ENCODE measurements around the gene NDE1. TPM values are rescaled to one million over a fixed set of nuclear protein-coding genes. Genes with fewer than 3 reads are reported as not detected.
"Not testable (repeated sequence)": the region's sequence is repeated elsewhere in the genome, so short reads cannot be mapped to it uniquely, and the experiment has no call there.

NDE1 gene
- total RNA-seq, 1 experiment from 2014 or later = 20.4 TPM

DNA sequence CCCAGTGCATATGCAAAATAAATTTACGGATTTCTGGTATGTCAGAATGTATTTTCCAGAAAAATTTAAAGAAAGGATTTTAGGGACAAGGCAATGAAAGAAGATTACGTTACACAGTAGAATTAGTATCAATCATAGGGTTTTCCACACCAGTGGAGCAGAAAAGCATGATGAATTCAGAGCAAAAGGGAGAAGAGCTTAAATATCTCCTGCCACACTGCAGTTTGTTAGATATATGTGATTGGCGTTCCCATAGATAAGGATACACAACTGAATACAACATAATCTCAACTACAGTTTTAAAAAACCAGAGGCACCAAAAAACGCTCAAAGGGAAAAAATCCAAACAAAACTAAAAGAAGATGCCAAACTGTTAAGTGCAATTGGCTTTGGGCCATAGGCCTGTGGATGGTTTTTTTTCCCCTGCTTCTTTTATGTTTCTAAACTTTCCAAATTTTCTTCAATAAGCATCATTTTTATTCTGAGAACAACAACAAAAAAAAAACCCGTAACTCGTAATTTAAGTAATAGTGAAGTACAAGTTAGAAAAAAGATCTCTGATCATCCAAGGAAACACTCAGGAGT is 29.3 kb upstream of the NDE1 start:
- no peak for DNase-seq (ENCODE audit: low spot score)

- DNase-seq (ENCODE audit: low spot score) = no peak
These were observed 28.6 kb upstream of the NDE1 start for GRCh38 chr16:15621456-15621855.

DNA sequence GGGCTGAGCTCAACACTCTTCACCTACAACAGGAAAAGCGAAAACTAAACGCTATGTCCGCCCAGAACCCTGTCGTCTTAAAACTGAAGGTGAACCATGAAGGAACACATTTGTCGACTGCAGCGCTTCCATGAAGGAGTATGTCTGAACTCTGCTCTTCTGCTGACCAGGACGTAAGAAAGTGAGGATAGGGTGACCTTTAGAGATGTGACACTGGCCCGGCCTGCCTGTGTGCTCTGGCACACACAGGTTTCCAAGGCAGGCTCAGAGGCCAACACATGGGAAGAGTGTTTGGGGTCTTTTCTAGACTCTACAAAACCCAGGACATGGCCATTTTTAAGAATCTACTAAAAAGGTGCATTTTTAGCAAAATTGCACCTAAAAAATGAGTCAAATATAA is 28.2 kb upstream of the NDE1 start:
- no peak for DNase-seq (ENCODE audit: low spot score)

- no peak for DNase-seq (ENCODE audit: low spot score)
These were observed 18.2 kb upstream of the NDE1 start for GRCh38 chr16:15631730-15632409.

DNA sequence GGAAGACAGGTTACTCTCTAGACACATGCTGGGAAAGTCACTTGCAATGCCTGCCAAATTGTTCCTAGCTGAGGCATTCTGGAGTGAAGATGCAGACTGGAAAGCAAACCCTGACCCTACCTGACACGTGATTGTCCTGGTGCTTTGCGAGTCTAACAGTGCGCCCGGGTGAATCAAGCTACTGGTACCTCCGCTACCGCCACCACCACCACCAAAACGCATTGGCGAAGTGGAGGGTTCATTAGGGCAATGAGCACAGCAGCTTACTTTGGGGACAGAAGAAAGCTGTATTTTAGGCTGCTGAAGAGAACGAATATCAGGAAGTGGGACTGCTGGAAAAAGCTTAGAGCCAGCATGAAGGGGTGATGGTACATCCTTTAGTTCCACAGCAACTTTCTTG is 14.1 kb upstream of the NDE1 start:
- no peak for DNase-seq (ENCODE audit: low spot score)

DNA sequence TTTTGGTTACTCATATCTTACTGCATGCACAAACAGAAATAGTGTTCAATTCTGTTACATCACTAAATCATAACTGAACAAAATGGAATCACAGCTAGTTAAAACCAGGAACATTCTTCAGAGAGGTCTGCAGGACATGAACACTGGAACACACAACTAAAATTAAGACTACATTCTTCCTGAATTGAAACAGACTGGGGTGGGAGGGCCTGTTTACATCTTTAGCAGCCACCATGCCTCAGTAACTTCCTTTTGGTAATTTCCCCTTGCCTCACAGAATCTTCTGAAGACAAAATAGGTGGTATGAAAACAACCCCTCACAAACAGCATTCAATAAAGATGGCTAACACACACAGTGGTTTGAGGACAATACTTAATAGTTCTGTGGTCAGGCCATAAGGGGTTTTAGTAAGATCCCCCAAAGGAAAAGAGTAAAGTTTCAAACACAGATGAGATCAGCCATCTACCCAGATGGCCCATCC is 13.6 kb upstream of the NDE1 start:
- no peak for DNase-seq (ENCODE audit: low spot score)

- DNase-seq (ENCODE audit: low spot score) = no peak
These were observed 10.9 kb upstream of the NDE1 start for GRCh38 chr16:15639061-15639568.

DNA sequence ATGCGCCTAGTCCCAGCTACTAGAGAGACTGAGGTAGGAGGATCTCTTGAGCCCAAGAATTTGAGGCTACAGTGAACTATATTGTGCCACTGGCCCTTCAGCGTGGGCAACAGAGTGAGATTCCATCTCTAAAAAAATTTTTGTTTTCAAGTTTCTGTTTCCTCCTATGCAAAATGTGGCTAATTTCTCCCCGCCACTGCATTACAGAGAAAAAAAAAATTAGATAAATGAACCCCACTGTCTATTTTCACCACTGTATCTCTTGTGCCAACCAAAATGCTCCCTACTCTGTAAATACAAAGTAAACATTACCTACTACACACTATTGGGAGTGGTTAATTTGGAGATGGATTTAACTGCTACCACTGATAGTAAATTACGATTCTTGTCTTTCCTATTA is 9.1 kb upstream of the NDE1 start:
- no peak for DNase-seq (ENCODE audit: low spot score)

DNA sequence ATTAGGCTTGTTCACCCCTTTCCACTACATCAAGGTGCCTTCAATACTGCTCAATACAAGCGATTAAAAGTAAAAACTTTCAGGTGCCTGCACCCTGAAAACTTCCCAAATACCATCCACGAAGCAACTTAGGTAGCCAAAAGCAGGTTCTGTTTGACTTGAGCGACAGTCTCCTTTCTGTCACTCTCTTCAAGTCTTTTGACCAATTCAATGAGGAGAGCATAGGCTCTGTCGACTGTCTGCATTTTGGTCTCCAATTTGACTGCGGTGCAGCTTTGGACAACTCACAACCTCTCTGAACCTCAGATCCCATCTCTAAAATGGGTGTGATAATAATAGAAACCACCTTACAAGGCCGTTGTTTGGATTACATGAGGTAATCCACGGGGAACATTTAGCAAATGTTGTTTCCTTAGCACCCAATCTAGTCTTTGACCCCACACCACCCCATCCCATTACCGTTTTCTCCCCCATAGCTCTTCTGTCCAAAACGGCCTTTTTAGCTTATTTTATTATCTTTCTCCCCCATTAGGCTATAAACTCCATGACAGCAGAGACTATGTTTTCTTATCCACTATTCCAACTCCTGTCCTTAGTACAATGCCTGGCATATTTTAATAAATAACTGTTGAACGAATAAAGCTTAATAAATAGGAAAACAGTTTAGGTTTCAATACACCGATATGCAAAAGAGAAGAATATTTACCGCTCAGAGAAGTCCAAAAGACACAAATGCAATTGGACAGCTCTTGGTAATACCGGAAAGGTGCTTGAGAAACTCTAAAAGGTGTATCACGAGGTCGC is 8.1 kb upstream of the NDE1 start:
- DNase-seq (ENCODE audit: low spot score) = no peak

GRCh38 chr16:15642557-15643047 is 7.4 kb upstream of the NDE1 start:
- DNase-seq (ENCODE audit: low spot score) = peak; percentile 34

GRCh38 chr16:15643048-15643945 is 6.7 kb upstream of the NDE1 start, which contains the start of gene MARF1:
TSS of gene MARF1 (minus strand) at chr16:15643154. CDS start at chr16:15639233, 3,921 bp downstream.
- peak; percentile 85 for DNase-seq (ENCODE audit: low spot score)

GRCh38 chr16:15643946-15644250 is 6.1 kb upstream of the NDE1 start:
- no peak for DNase-seq (ENCODE audit: low spot score)

DNA sequence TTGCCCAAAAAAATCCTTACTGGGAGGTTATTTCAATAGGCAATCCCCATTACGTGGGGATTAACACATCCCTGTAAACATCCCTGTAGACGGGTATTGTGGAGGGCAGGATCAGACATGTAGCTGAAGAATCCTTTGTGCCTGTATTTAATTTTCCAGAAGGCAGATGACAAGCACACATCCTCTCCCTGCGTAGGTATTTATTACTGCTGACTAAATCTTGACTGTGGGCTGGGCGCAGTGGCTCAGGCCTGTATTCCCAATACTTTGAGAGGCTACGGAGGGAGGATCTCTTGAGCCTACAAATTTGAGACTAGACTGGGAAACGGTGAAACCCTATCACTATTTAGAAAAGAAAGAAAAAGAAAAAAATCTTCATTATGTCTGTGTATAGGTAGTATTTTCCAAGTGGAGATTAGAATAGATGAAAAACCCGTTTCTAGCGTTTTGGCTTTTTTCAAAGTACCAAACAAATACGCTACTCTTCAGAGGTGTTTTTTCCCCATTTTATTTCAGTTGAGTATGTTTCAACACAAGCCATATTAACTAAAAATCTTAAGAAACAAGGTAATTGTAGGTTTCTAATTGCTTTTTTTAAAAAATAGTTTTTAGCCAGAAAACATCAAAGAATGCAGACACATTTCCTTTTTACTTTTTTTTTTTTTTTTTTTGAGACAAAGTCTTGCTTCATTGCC is 5.6 kb upstream of the NDE1 start:
- no peak for DNase-seq (ENCODE audit: low spot score)

- DNase-seq (ENCODE audit: low spot score) = peak; percentile 89
These were observed 5.0 kb upstream of the NDE1 start for GRCh38 chr16:15644962-15645465.

DNA sequence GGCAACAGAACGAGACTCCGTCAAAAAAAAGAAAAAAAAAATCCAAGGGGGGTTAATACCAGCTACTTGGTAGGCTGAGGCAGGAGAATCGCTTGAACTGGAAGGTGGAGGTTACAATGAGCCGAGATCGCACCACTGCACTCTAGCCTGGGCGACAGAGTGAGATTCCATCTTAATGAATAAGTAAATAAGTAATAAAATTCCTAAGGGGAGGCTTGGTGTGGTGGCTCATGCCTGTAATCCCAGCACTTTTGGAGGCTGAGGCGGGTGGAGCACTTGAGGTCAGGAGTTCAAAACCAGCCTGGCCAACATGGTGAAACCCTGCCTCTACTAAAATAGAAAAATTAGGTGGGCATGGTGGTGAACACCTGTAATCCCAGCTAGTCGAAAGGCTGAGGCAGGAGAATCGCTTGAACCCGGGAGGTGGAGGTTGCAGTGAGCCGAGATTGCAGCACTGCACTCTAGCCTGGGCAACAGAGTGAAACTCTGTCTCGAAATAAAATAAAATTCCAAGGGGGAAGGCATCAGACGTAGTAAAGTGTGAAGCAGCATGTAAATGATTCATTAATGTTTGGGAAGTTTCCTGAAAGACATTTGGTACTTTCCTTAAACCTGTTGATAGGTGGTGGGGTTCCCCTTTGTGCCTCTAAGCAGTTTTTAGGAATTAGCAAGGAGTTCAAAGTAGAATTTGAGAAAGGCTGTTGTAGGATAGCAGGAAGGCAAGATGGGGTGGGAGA is 3.3 kb upstream of the NDE1 start:
- DNase-seq (ENCODE audit: low spot score) = not testable (repeated sequence)

- DNase-seq (ENCODE audit: low spot score) = no peak
These were observed 2.6 kb upstream of the NDE1 start for GRCh38 chr16:15647294-15648014.

DNA sequence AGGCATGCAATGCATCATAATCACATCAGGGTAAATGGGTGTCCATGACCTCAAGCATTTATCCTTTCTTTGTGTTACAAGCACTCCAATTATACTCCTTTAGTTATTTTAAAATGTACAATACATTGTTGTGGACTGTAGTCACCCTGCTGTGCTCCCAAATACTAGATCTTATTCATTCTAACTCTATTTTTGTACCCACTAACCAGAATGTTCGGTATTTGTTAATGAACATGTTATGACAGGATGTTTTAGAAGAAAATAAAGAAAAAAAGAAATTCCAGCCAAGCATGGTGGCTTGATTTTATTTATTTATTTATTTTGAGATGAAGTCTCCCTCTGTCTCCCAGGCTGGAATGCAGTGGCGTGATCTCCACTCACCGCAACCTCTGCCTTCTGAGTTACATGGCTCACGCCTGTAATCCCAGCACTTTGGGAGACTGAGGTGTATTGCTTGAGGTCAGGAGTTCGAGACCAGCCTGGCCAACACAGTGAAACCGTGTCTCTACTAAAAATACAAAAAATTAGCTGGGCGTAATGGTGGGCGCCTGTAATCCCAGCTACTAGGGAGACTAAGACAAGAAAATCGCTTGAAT is 1.8 kb upstream of the NDE1 start:
- no peak for DNase-seq (ENCODE audit: low spot score)

GRCh38 chr16:15649311-15649710 is 734 bp upstream of the NDE1 start:
- not testable (repeated sequence) for DNase-seq (ENCODE audit: low spot score)

- no peak for DNase-seq (ENCODE audit: low spot score)
These were observed 372 bp upstream of the NDE1 start for GRCh38 chr16:15649727-15650018.
